Amniotic stem cell (primary cell): Measurements from ENCODE around the gene THOC5.
"Not testable (repeated sequence)": the region's sequence is repeated elsewhere in the genome, so short reads cannot be mapped to it uniquely, and the experiment has no call there.

ENCODE experiments used
- DNase-seq: peaks from one replicate; lab custom pipeline; 2025; lab: John Stamatoyannopoulos, UW

THOC5 gene

DNA sequence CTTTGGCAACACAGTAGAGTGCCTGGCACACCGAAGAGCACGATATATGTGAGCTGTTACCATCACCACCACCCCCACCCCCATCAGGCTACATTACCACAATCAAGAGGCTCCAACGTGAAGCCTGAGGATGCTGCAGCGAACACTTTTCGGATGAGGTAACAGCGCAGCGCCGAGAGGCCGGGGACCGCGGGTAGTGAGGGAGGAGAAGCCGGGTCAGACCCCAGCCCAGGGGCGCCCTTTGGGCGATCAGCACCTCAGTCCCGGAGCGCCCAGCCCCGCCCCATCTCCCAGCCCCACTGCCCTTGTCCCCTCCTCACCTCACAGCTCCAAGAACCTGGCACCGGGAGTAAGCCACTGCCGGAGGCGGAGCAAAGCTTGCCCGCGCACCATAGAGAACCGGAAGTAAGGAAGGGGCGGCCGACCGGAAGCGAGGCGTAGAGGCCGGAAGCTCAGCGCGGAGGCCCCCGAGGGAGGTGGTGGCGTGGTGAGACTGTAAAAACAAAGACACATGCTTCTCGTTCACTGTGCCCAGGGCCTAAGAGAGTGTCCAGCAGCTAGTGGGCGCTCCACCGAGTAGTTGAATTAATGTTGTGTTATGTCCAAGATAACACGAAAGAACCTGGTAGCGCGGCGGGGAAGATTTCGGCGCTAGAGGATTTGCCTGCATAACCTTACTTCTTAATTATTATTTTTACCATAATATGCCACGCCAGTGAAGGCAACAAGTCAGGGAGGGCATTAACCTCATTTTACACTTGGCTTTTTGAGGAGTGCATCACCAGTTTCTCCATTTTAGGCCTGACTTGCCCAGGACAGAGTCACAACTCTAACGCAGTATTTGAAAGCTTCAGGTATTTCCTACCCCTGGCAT lies at the start of gene THOC5:
Gene THOC5, minus strand, starts transcription at position 407 of the 874 bp plus-strand sequence. CDS start 4,610 bp downstream, outside the sequence.
- peak; percentile 94 for DNase-seq

DNA sequence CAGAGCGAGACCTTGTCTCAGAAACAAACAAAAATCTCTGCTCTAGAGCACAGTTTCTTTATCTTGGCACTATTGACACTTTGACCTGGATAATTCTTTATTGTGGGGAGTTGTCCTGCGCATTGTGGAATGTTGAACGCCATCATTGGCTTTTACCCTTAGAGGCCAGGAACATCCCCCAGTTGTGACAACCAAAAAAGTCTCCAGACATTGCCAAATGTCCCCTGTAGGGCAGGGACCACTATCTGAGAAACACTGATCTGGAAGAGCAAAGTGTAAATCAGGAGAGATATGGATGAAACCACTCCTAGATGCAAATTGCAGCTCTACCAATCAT lies 45.1 kb upstream of the THOC5 start:
- no peak for DNase-seq

DNA sequence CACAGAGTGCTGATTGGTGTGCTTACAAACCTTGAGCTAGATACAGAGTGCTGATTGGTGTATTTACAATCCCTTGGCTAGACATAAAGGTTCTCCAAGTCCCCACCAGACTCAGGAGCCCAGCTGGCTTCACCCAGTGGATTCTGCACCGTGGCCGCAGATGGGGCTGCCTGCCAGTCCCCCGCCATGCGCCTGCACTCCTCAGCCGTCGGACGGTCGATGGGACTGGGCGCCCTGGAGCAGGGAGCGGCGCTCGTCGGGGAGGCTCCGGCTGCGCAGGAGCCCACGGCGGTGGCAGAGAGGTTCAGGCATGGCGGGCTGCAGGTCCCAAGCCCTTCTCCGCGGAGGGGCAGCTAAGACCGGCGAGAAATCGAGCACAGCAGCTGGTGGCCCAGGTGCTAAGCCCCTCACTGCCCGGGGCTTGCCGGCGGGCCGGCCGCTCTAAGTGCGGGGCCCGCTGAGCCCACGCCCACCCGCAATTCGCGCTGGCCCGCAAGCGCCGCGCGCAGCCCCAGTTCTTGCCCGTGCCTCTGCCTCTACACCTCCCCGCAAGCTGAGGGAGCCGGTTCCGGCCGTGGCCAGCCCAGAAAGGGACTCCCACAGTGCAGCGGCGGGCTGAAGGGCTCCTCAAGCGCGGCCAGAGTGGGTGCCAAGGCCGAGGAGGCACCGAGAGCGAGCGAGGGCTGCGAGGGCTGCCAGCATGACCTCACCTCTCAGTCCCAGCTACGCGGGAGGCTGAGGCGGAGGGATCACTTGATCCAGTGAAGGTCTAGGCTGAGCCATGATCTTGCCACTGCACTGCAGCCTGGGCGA lies 44.5 kb upstream of the THOC5 start:
- DNase-seq, result not testable (repeated sequence)

DNA sequence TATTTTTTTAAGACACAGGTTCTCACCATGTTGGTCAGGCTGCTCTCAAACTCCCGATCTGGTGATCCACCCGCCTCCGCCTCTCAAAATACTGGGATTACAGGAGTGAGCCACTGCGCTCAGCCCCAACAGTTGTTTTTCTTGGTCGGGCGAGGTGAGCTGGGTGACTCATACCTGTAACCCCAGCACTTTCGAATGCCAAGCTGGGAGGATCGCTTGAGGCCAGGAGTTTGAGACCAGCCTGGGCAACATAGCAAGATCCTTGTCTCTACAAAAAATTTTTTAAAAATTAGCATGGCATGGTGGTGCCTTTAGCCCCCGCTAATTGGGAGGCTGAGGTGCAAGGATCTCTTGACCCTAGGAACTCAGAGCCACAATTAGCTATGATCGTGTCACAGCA lies 42.9 kb upstream of the THOC5 start:
- DNase-seq, result no peak

DNA sequence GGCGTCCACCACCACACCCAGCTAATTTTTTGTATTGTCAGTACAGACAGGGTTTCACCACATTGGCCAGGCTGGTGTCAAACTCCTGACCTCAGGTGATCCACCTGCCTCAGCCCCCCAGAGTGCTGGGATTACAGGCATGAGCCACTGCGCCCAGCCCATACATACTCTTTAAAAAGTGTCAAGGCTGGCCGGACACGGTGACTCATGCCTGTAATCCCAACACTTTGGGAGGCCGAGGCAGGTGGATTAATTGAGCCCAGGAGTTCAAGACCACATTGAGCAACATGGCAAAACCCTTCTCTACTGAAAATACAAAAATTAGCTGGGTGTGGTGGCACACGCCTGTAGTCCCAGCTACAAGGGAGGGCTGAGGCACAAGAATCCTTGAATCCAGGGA lies 40.9 kb upstream of the THOC5 start:
- not testable (repeated sequence) for DNase-seq

DNA sequence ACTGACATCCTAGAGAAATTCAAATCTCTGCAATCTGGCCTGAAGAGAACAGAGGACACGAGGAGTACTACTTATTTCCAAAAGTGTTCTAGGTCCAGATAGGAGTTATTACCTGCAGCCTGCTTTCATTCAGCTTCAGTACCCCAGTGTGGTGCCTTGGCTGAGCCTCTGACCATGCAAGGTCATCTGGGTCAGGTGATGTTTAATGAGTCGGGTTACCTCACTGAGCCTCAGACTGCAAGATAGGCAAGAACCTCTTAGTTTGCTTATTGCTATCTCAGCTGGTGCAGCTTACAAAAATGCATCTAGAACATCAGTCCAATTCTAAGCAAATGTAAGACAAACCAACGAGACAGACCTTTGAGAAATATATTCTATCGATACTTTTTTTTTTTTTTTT lies 40.4 kb upstream of the THOC5 start:
- DNase-seq, result no peak

DNA sequence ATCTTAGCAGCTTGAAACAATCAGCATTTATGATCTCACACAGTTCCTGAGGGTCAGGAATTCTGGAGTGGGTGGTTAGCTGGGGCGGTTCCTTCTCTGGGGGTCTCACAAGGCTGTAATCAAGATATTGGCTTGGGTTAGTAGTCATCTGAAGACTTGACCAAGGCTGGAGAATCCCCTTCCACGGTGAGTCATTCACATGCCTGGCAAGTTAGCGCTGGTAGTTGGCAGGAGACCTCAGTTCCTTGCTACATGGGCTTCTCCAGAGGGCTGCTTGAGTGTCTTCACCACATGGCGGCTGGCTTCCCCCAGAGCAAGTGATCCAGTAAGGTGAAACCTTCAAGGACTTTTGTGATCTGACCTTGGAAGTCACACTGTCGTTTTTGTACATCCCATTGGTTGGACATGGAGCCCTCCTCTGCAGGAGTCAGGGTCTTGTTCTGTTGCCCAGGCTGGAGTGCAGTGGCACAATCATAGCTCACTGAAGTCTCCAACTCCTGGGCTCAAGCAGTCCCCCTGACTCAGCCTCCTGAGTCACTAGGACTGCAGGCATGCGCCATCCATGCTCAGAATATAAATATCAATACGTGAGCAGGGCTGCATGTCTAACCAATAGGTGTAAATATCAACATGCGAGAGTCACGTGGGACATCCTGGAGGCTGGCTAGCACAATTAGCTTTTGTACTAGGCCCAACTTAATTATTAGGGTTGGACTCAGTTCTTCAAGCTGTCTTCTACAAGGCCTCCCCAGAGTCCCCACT lies 34.6 kb upstream of the THOC5 start:
- DNase-seq, result peak; percentile 42

DNA sequence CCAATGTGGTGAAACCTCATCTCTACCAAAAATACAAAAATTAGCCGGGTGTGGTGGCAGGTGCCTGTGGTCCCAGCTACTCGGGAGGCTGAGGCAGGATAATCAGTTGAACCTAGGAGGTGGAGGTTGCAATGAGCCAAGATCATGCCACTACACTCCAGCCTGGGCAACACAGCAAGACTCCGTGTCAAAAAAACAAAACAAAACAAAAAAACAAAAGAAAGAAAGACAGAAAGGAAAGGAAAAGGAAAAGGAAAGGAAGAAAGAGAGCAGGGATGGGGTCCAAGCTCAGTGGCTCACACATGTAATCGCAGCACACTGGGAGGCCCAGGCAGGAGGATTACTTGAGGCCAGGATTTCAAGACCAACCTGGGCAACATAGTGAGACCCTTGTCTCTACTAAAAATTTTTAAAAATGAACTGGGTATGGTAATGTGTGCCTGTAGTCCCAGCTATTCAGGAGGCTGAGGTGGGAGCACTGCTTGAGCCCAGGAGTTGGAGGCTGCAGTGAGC lies 32.7 kb upstream of the THOC5 start:
- DNase-seq, result not testable (repeated sequence)

DNA sequence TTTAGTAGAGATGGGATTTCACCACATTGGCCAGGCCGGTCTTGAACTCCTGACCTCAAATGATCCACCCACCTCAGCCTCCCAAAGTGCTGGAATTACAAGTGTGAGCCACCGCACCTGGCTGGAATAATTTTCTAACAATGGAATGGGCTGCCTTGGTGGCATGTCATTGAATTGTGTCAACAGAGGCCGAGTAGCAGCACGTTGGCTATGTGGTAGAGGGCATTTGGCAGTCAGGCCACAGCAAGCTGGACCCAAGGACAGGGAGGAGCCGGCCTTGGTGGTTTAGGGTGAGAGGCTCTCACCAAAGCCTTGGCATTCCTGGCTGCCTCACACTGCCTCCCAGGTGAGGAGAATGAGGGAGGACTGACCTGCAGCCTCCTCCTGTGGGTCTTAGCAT lies 31.4 kb upstream of the THOC5 start:
- no peak for DNase-seq

DNA sequence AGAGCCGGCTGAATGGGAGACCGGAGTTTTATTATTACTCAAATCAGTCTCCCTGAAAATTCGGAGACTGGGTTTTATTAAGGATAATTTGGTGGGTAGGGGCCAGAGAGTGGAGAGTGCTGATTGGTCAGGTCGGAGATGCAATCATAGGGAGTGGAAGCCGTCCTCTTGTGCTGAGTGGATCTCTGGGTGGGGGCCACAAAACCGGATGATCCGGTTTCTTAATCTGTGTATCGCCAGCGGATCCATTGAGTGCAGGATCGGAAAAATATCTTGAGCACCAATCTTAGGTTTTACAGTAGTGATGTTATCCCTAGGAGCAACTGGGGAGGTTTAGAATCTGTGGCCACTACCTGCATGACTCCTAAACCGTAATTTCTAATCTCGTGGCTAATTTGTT lies 28.2 kb upstream of the THOC5 start:
- no peak for DNase-seq

DNA sequence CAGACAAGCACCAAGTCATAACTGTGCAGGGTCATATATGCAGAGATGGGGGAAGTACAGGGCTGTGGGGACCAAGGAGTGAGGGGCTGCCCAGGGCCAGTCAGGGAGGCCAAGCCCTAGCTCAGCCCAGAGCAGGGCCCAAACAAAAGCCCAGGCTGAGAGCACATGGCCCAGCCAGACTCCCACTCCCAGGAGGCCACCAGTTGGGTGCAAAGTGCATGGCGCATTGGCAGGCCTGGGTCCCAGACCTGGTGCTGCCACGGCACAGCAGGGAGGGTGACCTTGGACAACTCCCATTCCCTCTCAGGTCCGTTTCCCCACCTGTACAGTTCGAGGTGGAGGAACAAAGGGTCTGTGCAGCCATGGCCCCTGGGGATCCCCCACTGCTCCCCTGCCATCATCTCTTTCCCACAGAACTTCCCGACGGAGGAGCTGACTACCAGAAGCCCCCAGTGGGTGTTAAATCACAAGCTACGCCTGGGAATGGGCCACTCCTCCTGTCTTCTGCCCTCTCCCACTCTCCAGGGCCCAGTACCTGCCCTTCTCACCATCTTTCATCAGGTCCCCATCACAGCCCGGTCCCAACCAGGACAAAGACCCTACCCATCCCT lies 26.7 kb upstream of the THOC5 start:
- DNase-seq, result no peak

DNA sequence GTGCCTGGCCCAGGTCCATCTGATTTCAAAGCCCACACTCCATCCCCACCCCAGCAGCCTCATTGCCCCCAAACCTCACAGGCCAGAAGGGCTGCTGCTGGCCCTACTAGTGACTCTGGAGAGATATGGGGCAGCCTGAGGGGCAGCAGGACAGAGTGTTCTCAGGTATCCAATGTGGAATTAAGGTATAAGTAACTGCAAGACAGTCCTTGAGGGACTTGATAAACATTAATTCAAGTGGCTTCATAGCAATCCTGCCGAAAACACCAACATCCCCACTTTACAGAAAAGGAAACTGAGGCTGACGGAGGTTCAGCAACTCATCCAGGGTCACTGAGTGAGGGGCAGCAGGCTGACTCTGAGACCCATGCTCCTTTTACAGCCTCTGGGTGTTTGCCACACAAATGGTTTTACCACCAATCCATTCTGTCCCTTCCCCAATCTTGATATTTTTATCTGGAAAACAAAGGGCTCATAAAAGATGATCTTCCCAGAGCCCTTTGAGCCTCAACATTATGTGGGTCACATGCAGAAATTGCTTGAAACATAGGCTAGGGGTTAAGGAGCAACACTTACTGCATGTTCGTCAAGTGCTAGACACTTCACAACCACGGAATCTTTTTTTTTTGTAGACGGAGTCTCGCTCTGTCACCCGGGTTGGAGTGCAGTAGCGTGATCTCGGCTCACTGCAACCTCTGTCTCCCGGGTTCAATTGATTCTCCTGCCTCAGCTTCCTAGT lies 25.1 kb upstream of the THOC5 start:
- no peak for DNase-seq

DNA sequence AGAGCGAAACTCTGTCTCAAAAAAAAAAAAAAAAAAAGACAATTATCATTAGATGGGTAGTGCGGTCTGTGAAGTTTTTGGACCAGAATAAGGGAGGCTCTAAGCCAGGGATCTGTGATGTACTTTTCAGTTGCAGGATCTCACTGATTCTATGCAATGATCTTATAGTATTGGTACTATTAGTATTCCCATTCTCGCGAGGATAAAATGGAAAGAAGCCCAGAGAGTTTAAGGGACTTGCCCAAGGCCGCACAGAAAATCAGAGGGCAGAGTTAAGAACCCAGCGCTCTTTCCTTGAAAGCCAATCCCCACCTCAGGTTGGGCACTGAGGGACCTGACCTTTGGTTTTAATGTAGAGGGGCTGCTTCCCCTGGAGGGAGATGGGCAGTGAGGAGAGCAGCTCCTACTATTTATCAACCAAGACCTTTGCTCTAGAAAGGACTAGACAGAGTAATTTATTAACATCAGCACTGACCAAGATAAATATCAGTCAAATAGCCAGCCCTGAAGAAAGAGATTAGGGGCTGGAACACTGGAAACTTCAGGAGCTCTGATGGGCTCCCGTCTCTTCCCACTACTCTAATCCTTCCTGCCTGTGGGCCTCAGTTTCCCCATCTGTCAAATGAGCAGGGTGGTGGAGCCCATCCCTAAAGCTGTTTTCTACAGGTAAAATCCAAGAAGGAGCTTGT lies 21.3 kb upstream of the THOC5 start:
- DNase-seq, result no peak

DNA sequence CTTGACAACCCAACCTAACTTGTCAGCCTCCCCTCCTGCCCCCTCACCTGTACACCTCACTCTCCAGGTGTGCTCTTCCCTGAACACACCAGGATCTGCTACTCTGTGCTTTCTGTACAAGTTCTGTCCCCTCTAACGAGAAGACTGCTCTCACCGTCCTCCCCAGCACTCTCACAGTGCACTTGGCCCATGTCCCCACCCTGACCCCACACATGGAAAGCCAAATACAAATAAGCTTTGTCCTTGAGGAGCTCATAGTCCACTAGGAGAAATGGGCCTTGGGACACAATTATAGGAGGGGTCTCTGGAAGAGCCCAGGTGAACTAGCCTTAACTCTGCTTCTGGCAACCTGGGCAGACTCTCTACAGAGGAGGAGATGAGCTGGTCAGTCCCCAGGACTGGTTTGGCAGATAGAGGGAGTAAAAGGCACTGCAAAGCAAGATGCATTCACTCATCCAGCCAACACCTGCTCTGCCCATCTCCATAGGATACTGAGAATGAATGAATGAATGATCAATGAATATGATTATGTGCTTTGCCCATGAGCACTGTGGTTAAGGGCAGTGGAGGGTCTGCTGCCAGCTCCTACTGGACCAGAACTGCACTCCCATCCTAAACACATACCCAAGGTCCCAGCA lies 17.5 kb upstream of the THOC5 start:
- no peak for DNase-seq

DNA sequence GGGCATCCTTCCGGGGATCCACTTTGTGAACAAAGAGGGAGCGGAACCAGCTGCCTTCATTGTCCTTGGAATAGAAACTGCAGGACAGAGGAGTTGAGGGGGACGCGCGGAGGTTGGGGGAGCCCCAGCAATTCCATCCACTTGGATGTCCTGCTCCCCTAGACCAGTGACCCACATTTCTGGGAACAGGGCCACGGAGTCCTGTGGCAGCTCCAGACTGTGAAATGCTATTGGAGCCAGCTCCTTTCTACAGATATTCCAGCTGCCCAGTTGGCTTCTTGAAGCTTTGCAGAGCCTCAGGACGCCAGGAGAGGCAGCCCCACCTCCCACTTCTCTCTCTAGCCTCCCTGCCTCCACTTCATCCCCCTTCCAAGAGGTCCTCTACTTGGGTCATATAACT lies 16.9 kb upstream of the THOC5 start:
- no peak for DNase-seq

DNA sequence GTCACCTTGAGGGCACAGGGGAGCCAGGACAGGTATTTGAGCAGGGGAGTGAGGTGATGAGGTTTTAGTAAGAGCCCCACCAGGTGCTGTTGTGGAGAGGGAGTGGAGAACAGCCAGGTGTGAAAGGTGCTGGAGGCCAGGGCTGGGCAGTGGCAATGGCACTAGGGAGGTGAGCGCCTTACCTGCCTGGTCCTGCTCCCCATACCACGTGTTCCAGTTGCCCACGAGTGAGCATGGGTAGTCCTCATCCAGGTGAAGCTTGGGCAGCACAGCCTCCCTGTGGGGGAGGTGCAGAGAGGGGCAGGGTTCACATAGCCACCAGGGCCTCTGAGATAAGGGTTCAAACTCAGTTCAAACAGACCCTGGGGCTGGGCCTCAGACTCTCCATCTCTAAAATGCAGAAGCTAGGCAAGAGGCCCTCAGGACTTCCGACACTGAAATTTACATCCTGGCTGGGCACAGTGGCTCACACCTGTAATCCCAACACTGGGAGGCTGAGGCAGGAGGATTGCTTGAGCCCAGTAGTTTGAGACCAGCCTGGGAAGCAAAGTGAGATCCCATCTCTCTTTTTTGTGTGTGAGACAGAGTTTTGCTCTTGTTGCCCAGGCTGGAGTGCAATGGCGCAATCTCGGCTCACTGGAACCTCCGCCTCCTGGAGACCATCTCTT lies 15.6 kb upstream of the THOC5 start:
- no peak for DNase-seq

DNA sequence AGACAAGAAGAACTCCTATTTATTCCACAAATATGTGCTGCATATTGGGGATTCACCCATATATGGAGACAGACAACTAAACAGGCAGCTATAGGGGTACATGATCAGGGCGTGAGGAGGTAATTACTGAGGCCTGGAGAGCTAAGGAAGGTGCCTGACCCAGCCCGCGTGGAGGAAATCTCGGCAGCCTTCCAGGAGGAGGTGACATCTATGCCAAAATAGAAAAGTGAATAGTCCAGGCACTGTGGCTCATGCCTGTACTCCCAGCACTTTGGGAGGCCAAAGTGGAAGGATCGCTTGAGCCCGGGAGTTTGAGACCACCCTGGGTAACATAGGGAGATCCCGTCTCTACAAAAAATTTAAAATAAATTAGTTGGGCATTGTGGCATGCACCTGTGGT lies 13.8 kb upstream of the THOC5 start:
- DNase-seq, result no peak

DNA sequence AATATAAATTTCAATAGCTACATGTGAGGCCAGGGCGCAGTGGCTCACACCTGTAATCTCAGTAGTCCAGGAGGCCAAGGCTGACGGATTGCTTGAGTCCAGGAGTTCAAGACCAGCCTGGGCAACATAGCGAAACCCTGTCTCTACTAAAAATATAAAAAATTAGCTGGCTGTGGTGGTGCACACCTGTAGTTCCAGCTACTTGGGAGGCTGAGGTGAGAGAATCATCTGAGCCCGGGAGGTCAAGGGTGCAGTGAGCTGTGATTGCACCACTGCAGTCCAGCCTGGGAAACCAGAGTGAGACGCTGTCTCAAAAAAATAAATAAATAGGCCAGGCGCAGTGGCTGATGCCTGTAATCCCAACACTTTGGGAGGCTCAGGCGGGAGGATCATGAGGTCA lies 13.0 kb upstream of the THOC5 start:
- not testable (repeated sequence) for DNase-seq

DNA sequence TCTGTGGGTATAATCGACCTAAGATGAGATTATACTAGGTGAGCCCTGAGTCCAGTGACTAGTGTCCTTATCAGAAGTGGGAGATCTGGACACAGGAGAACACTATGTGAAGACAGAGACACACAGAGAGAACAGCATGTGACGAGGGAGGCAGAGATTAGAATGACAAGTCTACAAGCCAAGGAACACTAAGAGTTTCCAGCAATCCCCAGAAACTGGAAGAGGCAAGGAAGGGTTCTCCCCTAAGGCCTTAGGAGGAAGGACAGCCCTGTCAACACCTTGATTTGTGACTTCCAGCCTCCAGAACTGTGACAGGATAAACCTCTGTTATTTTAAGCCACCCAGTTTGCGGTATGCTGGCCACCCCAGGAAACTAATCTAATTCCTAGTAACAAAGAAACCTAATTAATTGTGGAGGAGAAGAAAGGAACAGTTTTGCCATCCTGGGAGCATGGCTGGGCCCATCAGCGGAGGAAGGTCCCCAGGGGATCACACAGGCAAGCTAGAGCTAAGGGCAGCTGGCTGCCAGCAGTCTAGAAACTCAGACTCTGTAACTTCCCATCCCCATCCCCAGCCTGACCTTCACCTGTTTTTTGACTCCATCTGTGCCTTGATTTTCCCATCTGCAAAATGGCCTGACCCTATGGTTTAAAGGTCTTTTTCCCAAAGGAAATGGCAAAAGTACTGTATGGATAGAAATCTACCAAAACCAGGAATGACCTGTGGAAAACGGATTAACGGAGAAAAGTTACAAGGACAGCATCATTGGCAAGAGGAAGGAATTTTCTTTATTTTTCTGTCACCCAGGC lies 10.3 kb upstream of the THOC5 start:
- DNase-seq, result no peak
